Activated naive CD8-positive, alpha-beta T cell (primary cell): ENCODE measurements around the gene DCHS1.

Source experiments
- H3K27ac Mint-ChIP-seq: one replicate; pipeline ENCODE4 v1.8.0; 2021; ENCODE audit warnings: mixed read lengths
- H3K27me3 Mint-ChIP-seq: one replicate; pipeline ENCODE4 v1.8.0; 2021; ENCODE audit warnings: mixed read lengths
- H3K36me3 Mint-ChIP-seq: one replicate; pipeline ENCODE4 v1.8.0; 2021; ENCODE audit warnings: mixed read lengths
- H3K4me1 Mint-ChIP-seq: one replicate; pipeline ENCODE4 v1.8.0; 2021; ENCODE audit warnings: low read depth, mixed read lengths
- H3K4me3 Mint-ChIP-seq: one replicate; pipeline ENCODE4 v1.8.0; 2021; ENCODE audit warnings: mild to moderate bottlenecking, mixed read lengths
- H3K9me3 Mint-ChIP-seq: one replicate; pipeline ENCODE4 v1.8.0; 2021; ENCODE audit warnings: low read depth, mixed read lengths

The DCHS1 gene

DNA sequence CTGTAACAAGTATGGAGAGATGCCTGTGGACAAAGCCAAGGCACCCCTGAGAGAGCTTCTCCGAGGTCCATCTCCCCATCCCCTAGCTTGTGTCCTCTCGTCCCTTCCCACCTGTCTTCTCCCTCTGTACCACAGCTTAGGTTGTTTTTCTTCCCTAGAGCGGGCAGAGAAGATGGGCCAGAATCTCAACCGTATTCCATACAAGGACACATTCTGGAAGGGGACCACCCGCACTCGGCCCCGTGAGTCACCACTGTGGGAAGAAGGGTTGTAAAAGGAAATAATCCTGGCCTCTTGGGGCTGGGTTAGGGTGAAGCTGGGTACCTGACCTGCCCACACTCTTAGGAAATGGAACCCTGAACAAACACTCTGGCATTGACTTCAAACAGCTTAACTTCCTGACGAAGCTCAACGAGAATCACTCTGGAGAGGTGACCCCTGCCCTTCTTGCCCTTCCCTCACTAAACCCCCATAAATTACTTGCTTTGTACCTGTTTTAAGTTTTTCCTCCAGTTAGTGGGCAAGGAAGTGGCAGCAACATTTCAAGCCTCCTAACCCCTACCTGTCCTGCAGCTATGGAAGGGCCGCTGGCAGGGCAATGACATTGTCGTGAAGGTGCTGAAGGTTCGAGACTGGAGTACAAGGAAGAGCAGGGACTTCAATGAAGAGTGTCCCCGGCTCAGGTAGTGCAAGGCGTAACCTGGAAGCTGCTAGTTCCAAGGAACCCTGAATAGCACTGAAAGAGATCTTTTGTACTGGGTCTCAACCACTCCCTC lies 46.7 kb downstream of the DCHS1 start:
- no peaks in the 10 kb centered on the region for H3K9me3 Mint-ChIP-seq
- H3K4me1 Mint-ChIP-seq = peaks cover 42% of the 10 kb centered on the region
- H3K36me3 Mint-ChIP-seq = no peaks in the 10 kb centered on the region
- H3K4me3 Mint-ChIP-seq = no peak overlapping the region
- H3K27me3 Mint-ChIP-seq = no peaks in the 10 kb centered on the region
- peak overlapping the region; percentile 95 for H3K27ac Mint-ChIP-seq

DNA sequence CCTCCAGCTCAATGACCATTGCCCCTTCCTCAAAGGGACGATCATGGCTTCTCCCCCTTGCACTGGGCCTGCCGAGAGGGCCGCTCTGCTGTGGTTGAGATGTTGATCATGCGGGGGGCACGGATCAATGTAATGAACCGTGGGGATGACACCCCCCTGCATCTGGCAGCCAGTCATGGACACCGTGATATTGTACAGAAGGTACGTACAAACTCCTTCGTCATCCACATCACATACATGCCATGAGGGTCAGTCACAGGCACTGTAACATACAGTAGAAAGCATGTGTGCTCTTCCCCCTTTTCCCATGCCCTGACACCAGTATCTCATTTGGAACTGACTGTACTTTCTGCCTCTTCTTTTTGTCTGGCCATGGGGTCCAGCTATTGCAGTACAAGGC lies 47.6 kb downstream of the DCHS1 start:
- Mint-ChIP-seq H3K27ac (no peak overlapping the region), H3K36me3 (no peaks in the 10 kb centered on the region), H3K4me3 (peak overlapping the region; percentile 49), H3K4me1 (peaks cover 42% of the 10 kb centered on the region), H3K27me3 (no peaks in the 10 kb centered on the region), H3K9me3 (no peaks in the 10 kb centered on the region)

DNA sequence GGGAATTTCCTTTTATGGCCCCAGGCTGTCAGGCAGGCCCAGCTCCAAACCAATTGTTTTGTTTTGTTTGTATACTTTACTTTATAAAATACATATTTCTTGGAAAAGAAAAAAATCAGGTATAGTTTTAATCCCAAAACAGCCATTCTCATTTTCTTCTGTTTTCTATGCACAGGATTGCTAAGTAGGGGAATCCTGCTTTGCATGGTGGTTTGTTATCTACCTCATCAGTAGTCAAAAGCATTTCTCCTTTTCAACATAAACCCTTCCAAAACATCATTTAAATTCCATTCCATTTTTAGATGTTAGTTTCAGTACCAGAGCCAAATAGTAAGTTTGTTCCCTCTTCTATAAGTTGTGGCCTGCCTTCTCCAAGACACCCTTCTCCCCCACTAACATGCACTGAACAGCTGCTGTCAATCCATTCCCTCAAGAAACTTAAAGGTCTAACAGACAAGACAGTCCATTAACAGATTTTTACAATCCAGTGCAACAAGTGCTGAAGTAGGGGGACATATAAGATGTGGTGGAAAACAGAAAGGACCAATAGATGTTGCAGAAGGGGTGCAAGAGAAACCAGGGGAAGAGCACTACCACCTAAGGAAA lies 48.3 kb downstream of the DCHS1 start:
- peak overlapping the region; percentile 49 for H3K4me3 Mint-ChIP-seq

DNA sequence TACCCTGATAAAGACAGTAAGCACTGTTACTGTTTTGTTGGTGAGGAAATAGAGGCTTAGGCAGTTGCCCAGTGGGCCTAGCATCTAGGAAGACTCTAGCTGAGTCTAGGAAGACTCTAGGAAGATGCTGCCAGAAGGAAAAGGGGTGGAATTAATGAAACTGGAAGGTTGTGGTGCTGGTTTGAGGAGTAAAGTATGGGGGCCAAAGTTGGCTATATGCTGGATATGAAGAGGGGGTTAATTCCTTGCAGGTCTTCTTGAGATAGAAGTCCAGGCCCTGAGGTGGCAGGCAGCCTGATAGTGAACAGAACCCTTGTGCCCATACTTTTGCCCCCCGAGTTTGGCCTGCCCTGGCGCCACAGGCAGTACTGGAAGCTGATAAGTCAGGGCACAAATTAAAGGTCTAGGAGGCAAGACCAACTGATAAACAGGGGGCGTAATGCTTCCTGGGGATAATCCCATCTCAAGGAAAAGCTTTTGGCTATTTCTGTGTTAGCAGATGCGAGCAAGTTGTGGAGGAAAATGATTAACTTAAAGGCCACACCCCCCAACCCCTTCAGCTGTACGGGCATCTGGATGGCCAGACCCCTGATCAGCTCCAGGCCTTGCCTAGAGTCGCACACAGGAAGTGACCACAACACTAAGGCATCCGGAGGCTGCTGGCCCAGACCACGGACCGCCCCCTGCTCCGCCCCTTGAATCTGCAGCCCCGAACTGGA lies 49.0 kb downstream of the DCHS1 start:
- Mint-ChIP-seq H3K27me3 (no peaks in the 10 kb centered on the region), H3K4me3 (no peak overlapping the region), H3K36me3 (no peaks in the 10 kb centered on the region), H3K9me3 (no peaks in the 10 kb centered on the region), H3K27ac (no peak overlapping the region), H3K4me1 (peaks cover 42% of the 10 kb centered on the region)

More for the DNA sequence above, 48.3 kb downstream of the DCHS1 start:
- no peaks in the 10 kb centered on the region for H3K36me3 Mint-ChIP-seq
- no peak overlapping the region for H3K27ac Mint-ChIP-seq
- no peaks in the 10 kb centered on the region for H3K27me3 Mint-ChIP-seq
- H3K4me1 Mint-ChIP-seq = peaks cover 42% of the 10 kb centered on the region
- no peaks in the 10 kb centered on the region for H3K9me3 Mint-ChIP-seq

DNA sequence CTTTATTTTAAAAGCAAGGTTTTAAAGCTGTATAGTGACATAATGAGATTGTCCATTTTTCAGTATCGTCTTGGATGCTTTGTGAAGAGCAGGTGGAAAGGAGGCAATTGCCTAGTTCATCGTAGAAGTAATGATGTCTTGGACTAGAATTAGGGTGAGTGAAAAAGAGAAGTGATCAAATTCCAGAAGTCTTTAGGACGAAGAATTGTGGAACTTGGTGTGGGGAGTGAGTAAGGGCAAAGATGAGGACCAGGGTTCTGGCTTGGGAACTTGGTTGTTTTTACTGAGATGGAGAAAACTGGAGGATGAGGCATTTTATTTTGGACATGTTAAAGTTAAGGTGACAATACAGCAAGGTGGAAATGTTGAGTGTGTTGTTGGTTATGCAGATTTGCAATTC lies 50.8 kb downstream of the DCHS1 start:
- no peaks in the 10 kb centered on the region for H3K27me3 Mint-ChIP-seq
- H3K9me3 Mint-ChIP-seq = no peaks in the 10 kb centered on the region
- H3K4me3 Mint-ChIP-seq = no peak overlapping the region
- H3K27ac Mint-ChIP-seq = no peak overlapping the region
- peaks cover 31% of the 10 kb centered on the region for H3K4me1 Mint-ChIP-seq
- H3K36me3 Mint-ChIP-seq = no peaks in the 10 kb centered on the region

DNA sequence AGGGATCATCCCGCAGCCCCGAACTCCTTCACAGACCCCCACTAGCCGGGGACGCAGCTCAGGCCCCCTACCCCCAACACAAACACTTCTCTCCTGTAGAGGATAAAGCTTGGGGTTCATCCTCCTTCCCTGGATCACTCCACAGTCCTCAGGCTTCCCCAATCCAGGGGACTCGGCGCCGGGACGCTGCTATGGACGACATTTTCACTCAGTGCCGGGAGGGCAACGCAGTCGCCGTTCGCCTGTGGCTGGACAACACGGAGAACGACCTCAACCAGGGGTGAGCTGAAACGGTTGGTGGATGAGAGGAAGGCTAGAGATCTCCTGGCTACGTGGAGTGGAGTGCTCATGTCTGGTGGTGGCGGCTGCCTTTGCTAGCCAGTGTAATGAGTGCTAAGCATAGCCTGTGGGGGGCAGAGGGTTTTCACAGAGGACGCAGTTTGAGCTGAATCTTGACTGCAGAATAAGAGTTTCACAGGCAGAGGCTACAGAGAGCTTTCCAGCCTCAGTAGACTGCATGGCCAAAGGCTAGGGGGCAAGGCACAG lies 51.5 kb downstream of the DCHS1 start:
- no peaks in the 10 kb centered on the region for H3K27me3 Mint-ChIP-seq
- no peak overlapping the region for H3K4me3 Mint-ChIP-seq
- H3K9me3 Mint-ChIP-seq = no peaks in the 10 kb centered on the region
- H3K36me3 Mint-ChIP-seq = peaks cover 4% of the 10 kb centered on the region
- H3K4me1 Mint-ChIP-seq = peaks cover 33% of the 10 kb centered on the region
- H3K27ac Mint-ChIP-seq = no peak overlapping the region

DNA sequence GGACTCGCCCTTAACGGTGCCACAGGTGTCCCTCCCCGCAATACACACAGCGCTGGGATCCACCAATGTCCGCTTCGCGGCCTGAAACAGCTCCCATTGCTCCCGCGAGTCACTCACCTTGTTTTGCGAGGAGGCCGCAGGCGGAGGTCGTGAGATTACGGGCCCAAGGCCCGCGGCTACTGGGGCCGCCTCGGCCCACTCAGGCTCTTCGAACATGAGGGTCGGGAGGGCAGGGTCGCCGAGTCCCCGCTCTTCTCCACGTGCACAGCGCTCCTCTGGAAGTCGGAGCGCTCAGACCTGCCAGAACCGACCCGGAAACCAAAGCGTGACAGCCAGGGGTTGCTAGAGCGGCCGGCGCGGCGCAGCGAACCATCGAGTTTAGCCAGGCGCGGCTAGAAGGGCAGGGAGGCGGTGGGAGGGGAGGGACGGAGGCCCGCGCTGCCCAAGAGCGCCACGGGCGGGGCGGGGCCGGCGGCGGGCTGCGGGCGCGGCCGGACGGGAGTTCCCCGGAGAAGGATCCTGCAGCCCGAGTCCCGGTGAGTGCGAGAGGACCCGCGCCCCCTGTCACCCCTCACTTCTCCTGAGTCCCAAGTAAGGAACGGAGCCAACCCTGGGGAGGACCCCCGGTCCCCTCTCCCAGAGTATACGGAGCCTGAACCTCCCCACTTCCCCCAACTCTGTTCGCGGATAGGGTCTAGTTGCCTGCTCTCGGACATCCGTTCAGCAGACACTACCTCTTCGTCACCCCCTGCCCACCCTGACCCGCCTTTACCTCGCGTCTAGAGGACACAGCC lies 52.1 kb downstream of the DCHS1 start, which contains the start of the genes ILK and RRP8:
Gene ILK, plus strand, starts transcription at position 488 of the 794 bp plus-strand sequence. CDS start 498 bp downstream, outside the sequence.
Gene RRP8, minus strand, starts transcription at position 330 of the 794 bp plus-strand sequence. Its CDS starts 114 bp downstream, at position 216.
- no peak within 1 kb of the TSS for H3K27ac Mint-ChIP-seq
- H3K36me3 Mint-ChIP-seq = peaks cover 4% of the 10 kb centered on the region
- no peaks in the 10 kb centered on the region for H3K27me3 Mint-ChIP-seq

DNA sequence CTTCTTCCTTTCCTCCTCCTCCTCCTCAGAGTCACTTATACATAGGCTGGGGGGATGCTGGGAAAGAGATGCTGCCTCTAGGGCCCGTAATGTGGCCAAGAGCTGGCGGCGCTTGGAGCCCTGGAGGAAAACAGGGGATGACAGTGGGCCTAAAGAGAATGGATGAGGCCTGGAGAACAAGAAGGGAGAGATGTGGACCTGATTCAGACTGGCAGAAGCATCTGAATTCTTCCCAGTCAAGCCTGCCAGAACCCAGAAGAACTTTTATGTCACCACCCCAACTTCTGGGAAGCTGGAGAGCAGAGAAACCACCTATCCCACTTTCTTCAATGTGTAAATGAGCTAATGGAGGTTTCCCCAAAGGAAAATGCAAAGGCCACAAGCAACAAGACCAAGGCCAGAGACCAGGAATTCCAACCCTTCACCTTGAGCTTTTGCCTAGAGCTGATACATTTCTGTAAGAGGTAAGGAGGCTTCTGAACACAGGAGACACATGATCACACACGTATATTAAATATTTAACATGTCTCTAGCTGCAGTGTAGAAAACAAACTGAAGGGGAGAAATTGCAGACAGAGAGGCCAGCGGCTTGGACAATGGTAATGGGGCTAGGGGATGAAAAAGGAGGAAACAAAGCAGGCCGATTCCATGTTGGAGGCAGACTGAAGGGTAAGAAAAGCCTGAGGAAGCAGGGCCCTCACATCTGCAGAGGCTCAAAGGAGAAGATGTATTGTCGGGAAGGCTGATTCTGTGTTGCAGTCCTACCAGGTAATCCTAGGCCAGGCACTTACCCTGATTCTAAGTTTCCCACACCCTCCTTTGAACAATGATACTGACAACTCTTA lies 53.3 kb downstream of the DCHS1 start:
- H3K27ac Mint-ChIP-seq = peak overlapping the region; percentile 82
- no peaks in the 10 kb centered on the region for H3K9me3 Mint-ChIP-seq
- H3K27me3 Mint-ChIP-seq = no peaks in the 10 kb centered on the region
- no peak overlapping the region for H3K4me3 Mint-ChIP-seq
- peaks cover 11% of the 10 kb centered on the region for H3K36me3 Mint-ChIP-seq
- H3K4me1 Mint-ChIP-seq = peaks cover 29% of the 10 kb centered on the region

More for the DNA sequence above, 52.1 kb downstream of the DCHS1 start, which contains the start of the genes ILK and RRP8:
- H3K9me3 Mint-ChIP-seq = no peaks in the 10 kb centered on the region
- H3K4me1 Mint-ChIP-seq = peaks cover 33% of the 10 kb centered on the region
- H3K4me3 Mint-ChIP-seq = no peak within 1 kb of the TSS

DNA sequence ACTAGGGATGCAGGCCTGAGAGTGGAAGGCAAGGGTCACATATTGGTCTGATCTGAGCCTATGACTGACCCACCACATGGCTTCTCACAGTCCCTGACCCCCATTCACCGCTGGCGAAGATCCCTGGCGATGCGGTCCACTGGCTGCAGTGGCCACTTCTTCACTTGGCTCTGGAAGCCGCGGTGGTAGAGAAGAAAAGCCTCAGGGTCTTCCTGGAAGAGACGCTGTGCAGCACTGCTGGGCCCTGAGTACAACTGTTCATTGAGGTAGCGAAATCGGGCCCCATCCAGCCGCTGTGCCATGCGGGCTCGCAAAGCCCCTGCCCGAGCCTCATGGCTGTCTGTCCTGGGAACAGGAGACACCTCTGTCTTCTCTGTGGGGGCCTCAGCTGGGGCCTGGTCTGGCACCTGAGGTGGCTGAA lies 54.6 kb downstream of the DCHS1 start:
- Mint-ChIP-seq H3K27me3 (no peaks in the 10 kb centered on the region), H3K4me1 (peaks cover 35% of the 10 kb centered on the region), H3K9me3 (no peaks in the 10 kb centered on the region), H3K36me3 (peaks cover 16% of the 10 kb centered on the region), H3K27ac (peak overlapping the region; percentile 16), H3K4me3 (no peak overlapping the region)

DNA sequence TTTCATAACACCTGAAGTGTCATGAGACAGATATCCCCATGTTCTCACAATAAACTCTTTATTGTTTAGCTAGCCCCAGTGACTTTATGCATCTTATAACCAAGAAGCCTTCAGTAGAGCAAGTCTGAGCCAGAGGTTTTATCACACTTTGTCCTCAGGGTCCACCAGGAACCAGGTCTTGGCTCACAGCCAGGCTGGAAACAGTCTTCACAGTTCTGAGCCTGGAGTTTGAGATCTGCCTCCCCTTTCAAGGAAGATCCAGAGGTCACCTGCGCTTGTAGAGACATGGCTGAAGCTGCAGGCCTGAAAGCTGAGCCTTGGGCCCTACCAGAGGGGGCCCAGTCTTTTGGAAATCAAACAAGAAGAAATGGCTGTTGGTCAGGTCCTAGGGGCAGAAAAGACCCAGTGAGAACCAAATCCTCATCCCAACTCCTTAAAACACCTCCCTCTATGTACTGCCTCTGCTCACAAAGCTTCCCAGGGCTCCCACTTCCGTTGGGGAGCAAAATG lies 55.7 kb downstream of the DCHS1 start:
- Mint-ChIP-seq H3K27me3 (no peaks in the 10 kb centered on the region), H3K27ac (peak overlapping the region; percentile 5), H3K9me3 (no peaks in the 10 kb centered on the region), H3K36me3 (peaks cover 18% of the 10 kb centered on the region), H3K4me1 (peaks cover 41% of the 10 kb centered on the region), H3K4me3 (no peak overlapping the region)

DNA sequence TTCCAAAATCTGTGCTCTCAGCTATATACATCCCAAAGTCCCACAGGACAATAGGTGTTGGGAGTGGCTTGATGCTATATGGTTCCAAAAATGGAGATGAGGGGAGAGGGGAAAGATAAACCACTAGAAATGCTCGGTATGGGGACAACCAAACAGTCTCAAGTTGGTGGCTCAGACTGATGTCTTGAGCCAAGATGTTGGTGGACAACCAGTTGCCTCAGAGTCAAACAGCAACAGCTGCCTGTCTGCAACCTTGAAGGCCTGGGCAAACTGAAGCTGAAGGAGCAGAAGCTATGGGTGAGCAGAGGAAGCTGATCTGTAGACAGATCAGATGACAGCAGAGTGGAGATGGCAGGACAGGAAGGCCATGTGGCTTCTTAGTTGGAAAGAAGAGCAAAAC lies 56.2 kb downstream of the DCHS1 start:
- Mint-ChIP-seq H3K4me1 (peaks cover 44% of the 10 kb centered on the region), H3K9me3 (no peaks in the 10 kb centered on the region), H3K27me3 (no peaks in the 10 kb centered on the region), H3K36me3 (peaks cover 18% of the 10 kb centered on the region), H3K27ac (peak overlapping the region; percentile 5), H3K4me3 (peak overlapping the region; percentile 5)

DNA sequence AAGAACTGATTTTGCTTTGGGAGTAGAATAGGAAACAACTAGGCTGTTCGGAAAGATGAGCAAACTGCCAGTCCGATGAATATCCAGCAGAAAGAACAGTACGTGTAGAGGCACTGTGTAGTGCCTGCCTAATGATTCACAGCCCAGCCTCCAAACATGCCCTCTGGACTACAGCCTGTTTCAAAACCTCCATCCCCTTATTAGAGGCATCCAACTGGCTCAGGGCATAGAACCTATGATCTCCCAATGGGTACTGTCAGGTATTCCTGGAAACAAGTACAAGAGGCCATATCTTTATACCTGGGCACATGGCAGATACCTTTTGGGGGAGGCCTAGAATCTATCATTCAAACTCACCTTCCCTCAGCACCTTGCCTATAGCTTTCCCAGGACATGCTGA lies 57.1 kb downstream of the DCHS1 start:
- peak overlapping the region; percentile 64 for H3K27ac Mint-ChIP-seq
- H3K9me3 Mint-ChIP-seq = no peaks in the 10 kb centered on the region
- H3K4me3 Mint-ChIP-seq = no peak overlapping the region
- H3K27me3 Mint-ChIP-seq = no peaks in the 10 kb centered on the region
- H3K4me1 Mint-ChIP-seq = peaks cover 53% of the 10 kb centered on the region
- peaks cover 22% of the 10 kb centered on the region for H3K36me3 Mint-ChIP-seq

DNA sequence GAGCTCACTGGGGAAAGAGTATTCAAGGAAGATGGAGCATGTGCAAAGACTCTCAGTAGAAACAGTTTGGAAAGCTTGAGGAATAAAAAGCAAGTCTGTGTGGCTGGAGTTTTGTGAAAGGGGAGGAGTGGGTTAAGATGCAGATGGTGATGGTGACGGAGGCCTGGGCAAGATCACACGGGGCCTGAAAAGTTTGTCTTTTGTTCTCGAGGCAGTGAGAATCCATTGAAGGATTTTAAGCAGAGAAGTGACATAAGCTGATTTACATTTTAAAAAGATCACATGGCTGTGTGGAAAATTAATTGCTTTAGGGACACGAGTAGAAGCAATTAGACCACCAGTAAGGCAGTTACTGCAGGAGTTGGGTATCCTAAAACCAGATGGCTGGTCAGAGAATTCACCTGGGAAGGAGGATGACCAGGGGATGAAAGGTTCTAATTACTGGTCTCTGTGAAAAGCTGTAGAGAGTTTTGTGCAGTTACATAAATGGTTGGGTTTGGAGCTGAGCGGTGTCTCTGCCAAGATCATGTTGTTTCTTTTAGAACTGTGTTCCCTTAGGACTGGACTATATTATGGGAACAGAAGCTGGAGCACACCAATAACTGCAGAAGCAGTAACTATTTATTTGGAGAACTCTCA lies 59.3 kb downstream of the DCHS1 start:
- H3K9me3 Mint-ChIP-seq = no peaks in the 10 kb centered on the region
- no peaks in the 10 kb centered on the region for H3K27me3 Mint-ChIP-seq
- H3K27ac Mint-ChIP-seq = peak overlapping the region; percentile 73
- H3K36me3 Mint-ChIP-seq = peaks cover 28% of the 10 kb centered on the region
- peaks cover 55% of the 10 kb centered on the region for H3K4me1 Mint-ChIP-seq
- no peak overlapping the region for H3K4me3 Mint-ChIP-seq
